NB4 (cell line): ENCODE measurements around the gene HNRNPR.
A peak's percentile ranks its signal among the peaks of the same experiment; 100 is the strongest.
"Not testable (repeated sequence)": the region's sequence is repeated elsewhere in the genome, so short reads cannot be mapped to it uniquely, and the experiment has no call there.

Experiments
- DNase-seq: peaks from one replicate; pipeline ENCODE4 v3.0.0; 2010; ENCODE audit warnings: low read depth
- H3K4me3 ChIP-seq: one replicate; pipeline ENCODE4 v1.5.1; 2011; ENCODE audit warnings: mild to moderate bottlenecking, low read depth, low read length, moderate library complexity
- CTCF ChIP-seq: IDR thresholded peaks from one replicate; pipeline ENCODE4 v1.5.1; 2012; ENCODE audit warnings: low read depth, low read length
- MAX ChIP-seq: IDR thresholded peaks from 2 replicates; pipeline ENCODE4 v1.6.1; 2011; ENCODE audit warnings: low read depth, low read length
- MYC ChIP-seq: IDR thresholded peaks from 2 replicates; pipeline ENCODE4 v1.6.1; 2011; ENCODE audit warnings: low read depth, low read length
- POLR2A ChIP-seq: IDR thresholded peaks from 2 replicates; pipeline ENCODE4 v1.6.1; 2011; ENCODE audit warnings: mild to moderate bottlenecking; ENCODE audit not compliant: insufficient read length; ENCODE audit errors: extremely low read depth

Gene HNRNPR

GRCh38 chr1:23282957-23283356 lies 61.1 kb downstream of the HNRNPR start:
- H3K4me3 ChIP-seq = no peak overlapping the region
- TF ChIP-seq POLR2A = no peak
- no peak for TF ChIP-seq CTCF
- no peak for TF ChIP-seq MAX
- no peak for TF ChIP-seq MYC
- DNase-seq = peak; percentile 82

GRCh38 chr1:23278717-23279116 lies 65.4 kb downstream of the HNRNPR start:
- DNase-seq = no peak
- TF ChIP-seq CTCF (no peak), MYC (no peak), POLR2A (no peak), MAX (no peak)
- H3K4me3 ChIP-seq = no peak overlapping the region

- DNase-seq = no peak
- TF ChIP-seq MAX (no peak), CTCF (no peak), MYC (no peak), POLR2A (no peak)
- no peak overlapping the region for H3K4me3 ChIP-seq
Observed at GRCh38 chr1:23276531-23276930, 67.6 kb downstream of the HNRNPR start.

- H3K4me3 ChIP-seq = no peak overlapping the region
- DNase-seq = no peak
- TF ChIP-seq MYC (no peak), POLR2A (no peak), MAX (no peak), CTCF (no peak)
Observed at GRCh38 chr1:23274134-23274505, 70.0 kb downstream of the HNRNPR start.

- no peak for DNase-seq
- TF ChIP-seq CTCF = no peak
- no peak for TF ChIP-seq POLR2A
- no peak for TF ChIP-seq MAX
- no peak for TF ChIP-seq MYC
Observed at GRCh38 chr1:23273450-23274133, 70.5 kb downstream of the HNRNPR start.

GRCh38 chr1:23263380-23263887 lies 80.7 kb downstream of the HNRNPR start:
- H3K4me3 ChIP-seq = no peak overlapping the region
- no peak for DNase-seq

More at GRCh38 chr1:23273450-23274133, 70.5 kb downstream of the HNRNPR start:
- H3K4me3 ChIP-seq = no peak overlapping the region

GRCh38 chr1:23258082-23258481 lies 86.0 kb downstream of the HNRNPR start:
- not testable (repeated sequence) for DNase-seq, H3K4me3 ChIP-seq

More at GRCh38 chr1:23263380-23263887, 80.7 kb downstream of the HNRNPR start:
- TF ChIP-seq POLR2A (no peak), MYC (no peak), MAX (no peak), CTCF (no peak)

GRCh38 chr1:23257371-23257770 lies 86.7 kb downstream of the HNRNPR start:
- DNase-seq, H3K4me3 ChIP-seq: not testable (repeated sequence)
